Left cardiac atrium (tissue), 4 donors: ENCODE data around the gene EP400. TPM values are rescaled to one million over a fixed set of nuclear protein-coding genes. Genes with fewer than 3 reads are reported as not detected.

Experiments
- ATAC-seq, 2 donors: fragments of 200-7000 bp; cut with Tn5 transposase; one replicate each; pipeline ENCODE4 v1.9.1; 2020; ENCODE audit warnings: mild to moderate bottlenecking in 2 of 2, moderate library complexity in 2 of 2
- DNase-seq: peaks from one replicate; pipeline ENCODE4 v3.0.0-alpha.2; 2020
- intact Hi-C, 2 donors: fragments of 100-400 bp; cut with DNase I; formaldehyde crosslinking; loops; one replicate each; pipeline versions ENCODE4 v1.14.1 to v1.15.1; 2022 to 2023
- long read RNA-seq: library from polyadenylated mRNA; unstranded; transcript quantifications from one replicate; pipeline ENCODE4 v2.0.0, GENCODE V29; 2021
- total RNA-seq, 2 donors: library from RNA; stranded (reverse); fragmentation: NEBNext Ultra II Directional; extraction: Animal tissue kit (Norgen Biotek cat#: 25700); gene quantifications; one replicate each; pipeline ENCODE4 v1.2.1, GENCODE V29; 2021
- donor health status: DM: no; HTN: yes; CAD: no.
- donor health status: DM: no; HTN: yes; CAD: no; lungs with severe emphysema.
- donor health status: DM: yes; HTN: yes; CAD: no.
- donor health status: Dilated cardiomyopathy.

EP400 gene, protein sequence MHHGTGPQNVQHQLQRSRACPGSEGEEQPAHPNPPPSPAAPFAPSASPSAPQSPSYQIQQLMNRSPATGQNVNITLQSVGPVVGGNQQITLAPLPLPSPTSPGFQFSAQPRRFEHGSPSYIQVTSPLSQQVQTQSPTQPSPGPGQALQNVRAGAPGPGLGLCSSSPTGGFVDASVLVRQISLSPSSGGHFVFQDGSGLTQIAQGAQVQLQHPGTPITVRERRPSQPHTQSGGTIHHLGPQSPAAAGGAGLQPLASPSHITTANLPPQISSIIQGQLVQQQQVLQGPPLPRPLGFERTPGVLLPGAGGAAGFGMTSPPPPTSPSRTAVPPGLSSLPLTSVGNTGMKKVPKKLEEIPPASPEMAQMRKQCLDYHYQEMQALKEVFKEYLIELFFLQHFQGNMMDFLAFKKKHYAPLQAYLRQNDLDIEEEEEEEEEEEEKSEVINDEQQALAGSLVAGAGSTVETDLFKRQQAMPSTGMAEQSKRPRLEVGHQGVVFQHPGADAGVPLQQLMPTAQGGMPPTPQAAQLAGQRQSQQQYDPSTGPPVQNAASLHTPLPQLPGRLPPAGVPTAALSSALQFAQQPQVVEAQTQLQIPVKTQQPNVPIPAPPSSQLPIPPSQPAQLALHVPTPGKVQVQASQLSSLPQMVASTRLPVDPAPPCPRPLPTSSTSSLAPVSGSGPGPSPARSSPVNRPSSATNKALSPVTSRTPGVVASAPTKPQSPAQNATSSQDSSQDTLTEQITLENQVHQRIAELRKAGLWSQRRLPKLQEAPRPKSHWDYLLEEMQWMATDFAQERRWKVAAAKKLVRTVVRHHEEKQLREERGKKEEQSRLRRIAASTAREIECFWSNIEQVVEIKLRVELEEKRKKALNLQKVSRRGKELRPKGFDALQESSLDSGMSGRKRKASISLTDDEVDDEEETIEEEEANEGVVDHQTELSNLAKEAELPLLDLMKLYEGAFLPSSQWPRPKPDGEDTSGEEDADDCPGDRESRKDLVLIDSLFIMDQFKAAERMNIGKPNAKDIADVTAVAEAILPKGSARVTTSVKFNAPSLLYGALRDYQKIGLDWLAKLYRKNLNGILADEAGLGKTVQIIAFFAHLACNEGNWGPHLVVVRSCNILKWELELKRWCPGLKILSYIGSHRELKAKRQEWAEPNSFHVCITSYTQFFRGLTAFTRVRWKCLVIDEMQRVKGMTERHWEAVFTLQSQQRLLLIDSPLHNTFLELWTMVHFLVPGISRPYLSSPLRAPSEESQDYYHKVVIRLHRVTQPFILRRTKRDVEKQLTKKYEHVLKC (N-terminal part only)
- total RNA-seq, result 10 to 100 TPM; 15.7 to 21.1 TPM
- long read RNA-seq, partial matches to known transcripts, result 1 of 7 reads
- long read RNA-seq, other reads (novel, unspliced or antisense), result 6 of 7 reads

DNA sequence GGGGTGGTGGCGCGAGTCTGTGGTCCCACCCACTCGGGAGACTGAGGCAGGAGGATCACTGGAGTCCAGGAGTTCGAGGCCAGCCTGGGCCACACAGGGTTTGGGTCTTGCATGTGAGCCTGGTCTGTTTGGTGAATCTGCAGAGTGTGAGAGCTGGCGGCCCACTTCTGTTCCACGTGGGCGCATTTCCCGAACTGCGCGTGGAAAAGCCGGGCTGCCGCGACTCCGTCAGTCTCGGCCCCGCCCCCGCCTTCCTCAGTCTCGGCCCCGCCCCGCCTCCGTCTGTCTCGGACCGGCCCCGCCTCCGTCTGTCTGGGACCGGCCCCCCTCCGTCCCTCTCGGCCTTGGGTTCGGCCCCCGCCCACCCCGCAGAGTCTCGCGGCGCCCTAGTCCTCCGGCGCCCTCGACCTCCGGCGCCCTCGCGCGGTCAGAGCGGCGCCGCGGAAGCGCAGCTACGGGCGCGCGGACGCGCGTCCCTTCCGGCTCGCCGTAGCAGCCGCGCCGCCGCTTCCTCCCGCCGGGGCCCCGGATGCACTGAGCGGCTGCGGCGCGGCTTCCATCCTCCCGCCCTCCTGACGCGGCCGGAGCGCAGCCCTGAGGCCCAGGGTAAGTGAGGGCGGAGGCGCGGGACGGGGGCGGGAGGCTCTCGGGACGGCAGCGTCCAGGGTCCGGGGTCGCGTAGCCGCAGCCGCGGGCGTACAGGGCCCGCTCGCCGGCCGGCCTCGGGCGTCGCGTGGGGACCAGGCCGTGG lies at the start of gene EP400:
Gene EP400 (plus strand): TSS at position 512 of the 751 bp plus-strand sequence. CDS start 10,678 bp downstream, outside the sequence.
- ATAC-seq (peak; percentile 97 to 99), DNase-seq (peak; percentile 98)
- intact Hi-C loops, result loop anchor here (5.0 to 10.0 kb wide), 2 partner anchors 52 to 115 kb away; no protein-coding TSS in a partner anchor

- intact Hi-C loops, result no loop called here
- ATAC-seq, result no peak
- DNase-seq, result no peak
Measured at GRCh38 chr12:131900397-131900796, 49.3 kb upstream of the EP400 start.

GRCh38 chr12:131901431-131902331 lies 48.1 kb upstream of the EP400 start:
- peak; percentile 65 to 87 for ATAC-seq
- DNase-seq, result peak; percentile 72
- intact Hi-C loops, result no loop called here

- peak in 1 of 2 donors; percentile 39 for ATAC-seq
- intact Hi-C loops, result no loop called here
- no peak for DNase-seq
Measured at GRCh38 chr12:131902332-131903241, 47.2 kb upstream of the EP400 start.

DNA sequence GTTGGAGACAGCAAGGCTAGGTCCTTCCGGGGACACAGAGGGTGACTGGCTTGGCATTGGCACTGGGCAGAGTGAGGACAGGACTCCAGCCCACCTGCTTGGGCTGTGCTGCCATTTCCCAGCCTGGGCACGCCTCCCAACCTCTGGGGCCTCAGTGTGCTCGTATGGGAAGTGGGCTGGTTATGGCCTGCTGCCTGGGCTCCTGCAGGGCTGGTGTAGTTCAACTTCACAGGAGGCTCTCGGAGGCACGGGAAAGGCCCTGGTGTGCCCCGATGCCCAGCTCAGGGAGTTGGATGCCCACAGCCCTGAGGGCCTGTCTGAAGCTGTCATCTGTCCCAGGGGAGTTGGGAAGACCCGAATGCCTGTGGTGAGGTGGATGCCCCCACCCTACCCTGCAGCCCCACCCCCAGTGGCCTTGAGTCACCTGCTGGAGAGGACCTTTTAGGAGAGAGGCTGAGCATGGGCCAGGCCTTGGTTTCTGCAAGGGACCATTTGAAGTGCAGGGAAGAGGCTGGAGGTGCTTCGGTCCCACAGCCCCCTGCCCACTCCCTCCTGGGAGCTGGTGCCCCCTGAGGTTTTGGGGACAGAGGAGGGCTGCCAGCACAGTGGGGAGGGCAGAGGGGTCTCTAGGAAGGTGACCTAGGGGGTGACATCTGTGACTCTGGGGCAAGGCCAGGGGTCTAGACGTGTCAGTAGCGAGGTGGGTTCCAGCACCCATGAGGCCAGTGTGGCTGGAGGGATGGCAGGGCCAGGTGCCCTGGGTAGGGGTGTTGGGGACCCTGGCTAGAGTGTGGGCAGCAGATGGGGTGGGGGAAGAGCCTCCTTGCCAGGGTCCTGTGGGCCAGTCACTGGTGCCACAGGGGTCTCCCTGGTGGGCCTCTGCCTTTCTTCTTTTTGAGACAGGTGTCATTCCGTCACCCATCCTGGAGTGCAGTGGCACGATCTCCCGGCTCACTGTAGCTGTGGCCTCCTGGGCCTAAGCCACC lies 46.2 kb upstream of the EP400 start:
- ATAC-seq (no peak), DNase-seq (no peak)
- intact Hi-C loops, result no loop called here

DNA sequence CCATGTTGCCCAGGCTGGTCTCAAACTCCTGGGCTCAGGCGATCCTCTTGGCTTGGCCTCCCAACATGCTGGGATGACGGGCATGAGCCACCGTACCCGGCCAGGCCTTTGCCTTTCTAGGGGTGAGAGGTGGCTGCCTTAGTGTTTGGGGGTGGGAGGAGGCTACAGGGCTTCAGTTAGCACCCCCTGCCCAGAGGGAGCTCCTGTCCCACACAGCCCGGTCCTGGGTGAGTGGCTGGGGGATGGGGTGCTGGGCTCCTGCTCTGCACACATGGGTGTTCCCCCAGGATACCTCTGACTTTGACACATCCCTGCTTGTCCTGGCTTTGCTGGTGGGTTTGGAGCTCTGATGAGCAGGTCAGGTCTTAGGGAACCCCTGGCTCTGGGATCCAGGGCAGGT lies 45.4 kb upstream of the EP400 start:
- ATAC-seq (no peak), DNase-seq (no peak)
- intact Hi-C loops, result no loop called here

DNA sequence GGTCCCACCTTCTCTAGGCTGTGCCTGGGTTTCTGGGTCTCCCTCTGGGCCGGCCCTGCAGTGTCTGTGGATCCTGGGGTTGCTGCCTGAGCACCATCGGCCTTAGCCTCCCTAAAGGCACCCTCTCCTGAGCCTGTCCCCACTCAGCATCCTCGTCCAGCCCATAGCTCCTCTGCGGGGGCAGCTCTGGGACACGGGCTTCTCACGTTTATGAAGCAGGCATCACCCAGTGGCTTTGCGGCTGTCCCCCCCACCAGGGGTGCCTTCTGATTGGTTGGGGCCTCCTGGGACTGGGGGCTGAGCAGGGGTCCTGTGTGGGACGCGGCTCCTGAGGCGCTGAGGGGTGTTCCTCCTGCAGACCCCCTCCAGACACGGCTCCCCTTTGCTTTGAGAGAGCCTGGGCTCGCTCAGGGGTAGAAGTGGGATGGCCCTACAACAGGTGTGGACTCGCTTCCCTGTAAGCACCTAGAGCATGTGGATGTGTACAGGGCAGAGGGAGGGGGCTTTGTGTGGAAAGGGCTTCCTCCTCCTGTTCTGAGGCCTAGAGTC lies 44.6 kb upstream of the EP400 start:
- no peak for ATAC-seq
- no peak for DNase-seq
- intact Hi-C loops, result no loop called here

DNA sequence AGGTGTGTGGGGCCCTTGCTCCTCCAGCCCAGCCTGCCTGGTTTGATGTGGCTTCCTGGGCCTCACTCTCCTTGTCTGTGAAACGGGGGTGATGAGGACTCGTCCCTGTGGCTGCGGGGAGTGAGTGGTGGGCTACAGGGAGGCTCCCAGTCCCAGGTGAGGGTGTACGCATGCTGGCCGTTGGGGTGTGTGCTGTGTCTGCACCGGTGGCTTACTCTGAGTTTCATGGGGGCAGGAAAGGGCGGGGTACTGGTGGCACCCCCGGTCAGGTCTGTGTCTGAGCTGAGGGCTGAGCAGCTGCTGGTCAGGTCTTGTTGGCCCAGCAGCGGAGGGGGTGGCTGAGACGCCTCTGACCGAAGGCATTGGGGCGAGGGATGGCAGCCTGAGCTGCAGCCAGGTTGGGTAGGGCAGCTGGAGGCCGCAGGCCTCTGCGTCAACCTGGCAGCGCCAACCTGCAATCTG lies 44.1 kb upstream of the EP400 start:
- ATAC-seq (no peak), DNase-seq (no peak)
- intact Hi-C loops, result no loop called here

DNA sequence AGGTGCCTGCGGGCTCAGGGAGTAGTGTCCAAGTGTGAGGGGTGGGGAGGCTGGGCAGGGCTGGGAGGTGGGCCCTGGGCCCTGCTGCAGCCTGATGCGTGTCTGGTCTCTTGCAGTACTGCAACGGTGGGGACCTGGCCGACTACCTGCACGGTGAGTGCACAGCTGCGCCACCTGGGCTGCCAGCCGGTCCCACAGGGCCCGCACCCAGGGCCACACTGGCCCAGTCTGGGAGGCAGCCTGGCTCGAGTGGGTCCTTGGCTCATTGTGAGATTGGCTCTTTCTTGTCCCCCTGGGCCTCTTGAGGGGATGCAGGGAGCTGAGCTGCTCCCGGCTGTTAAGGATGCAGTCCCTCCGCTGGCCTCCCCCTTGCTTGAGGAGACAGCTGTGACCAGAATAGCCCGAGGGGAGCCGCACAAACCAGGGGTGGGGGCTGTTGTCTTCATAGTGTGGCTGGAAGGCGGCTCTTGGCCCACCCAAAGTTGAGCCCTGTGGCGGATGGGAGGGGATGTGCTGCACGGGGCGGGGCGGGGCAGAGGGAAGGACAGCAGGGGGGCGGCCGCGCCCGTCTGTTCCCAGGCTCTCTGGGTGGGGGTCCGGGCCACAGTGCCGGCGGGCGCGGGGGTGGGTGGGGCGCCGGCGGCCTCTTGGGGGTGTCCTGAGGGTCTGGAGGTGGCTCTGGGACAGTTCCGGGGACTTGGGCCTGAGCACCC lies 42.2 kb upstream of the EP400 start:
- intact Hi-C loops, result no loop called here
- ATAC-seq, result no peak
- DNase-seq, result no peak

- intact Hi-C loops, result no loop called here
- DNase-seq, result peak; percentile 20
- ATAC-seq, result no peak
Measured at GRCh38 chr12:131908092-131909080, 41.4 kb upstream of the EP400 start.

DNA sequence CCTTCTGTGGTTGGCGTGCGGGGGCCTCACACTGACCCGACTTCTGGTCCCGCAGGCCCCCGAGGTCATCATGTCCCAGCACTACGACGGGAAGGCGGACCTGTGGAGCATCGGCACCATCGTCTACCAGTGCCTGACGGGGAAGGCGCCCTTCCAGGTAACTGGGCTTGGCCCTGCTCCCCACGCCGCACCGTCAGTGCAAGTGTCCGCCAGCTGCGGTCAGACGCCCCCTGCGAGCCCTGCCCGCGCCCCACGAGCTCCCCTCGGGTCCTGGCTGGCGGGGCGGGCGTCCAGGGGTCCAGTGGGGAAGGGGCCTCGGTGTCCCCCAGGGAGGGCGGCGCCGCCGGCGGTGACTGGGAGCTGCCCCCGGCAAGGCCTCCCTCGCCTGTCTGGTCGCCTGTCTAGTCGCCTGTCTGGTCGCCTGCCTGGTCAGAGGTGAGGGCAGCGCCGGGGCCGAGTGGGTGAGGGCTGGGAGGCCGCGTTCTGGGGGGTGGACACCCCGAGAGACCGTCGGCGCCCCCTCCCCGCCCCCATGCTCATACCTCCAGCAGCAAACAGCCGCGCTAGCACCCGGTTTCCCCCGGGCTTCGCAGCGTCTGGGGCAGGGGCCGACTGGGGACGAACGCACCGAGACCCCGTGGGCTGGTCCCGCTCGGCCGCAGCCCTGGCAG lies 40.5 kb upstream of the EP400 start:
- ATAC-seq (no peak), DNase-seq (peak; percentile 20)
- intact Hi-C loops, result no loop called here

DNA sequence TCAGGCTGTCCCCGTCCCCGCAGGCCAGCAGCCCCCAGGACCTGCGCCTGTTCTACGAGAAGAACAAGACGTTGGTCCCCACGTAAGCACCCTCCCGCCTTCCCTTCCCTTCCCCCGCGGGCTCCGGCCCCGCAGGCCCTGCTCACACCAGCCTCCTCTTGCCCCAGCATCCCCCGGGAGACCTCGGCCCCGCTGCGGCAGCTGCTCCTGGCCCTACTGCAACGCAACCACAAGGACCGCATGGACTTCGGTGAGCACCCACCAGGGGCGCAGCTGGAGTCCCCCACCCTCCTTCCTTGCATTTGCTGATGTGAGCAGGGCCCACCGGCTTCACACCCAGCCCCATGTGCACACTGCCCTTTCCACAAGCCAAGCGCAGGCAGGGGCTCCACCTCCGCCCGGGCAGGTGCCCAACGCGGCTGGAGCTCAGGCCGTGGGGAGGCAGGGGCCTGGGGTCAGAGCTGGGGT lies 40.0 kb upstream of the EP400 start:
- DNase-seq (peak; percentile 17), ATAC-seq (no peak)
- intact Hi-C loops, result no loop called here
